Measurements from ENCODE around the gene EPHA8.

EPHA8 gene

GRCh38 chr1:22625262-22625925 lies 62.1 kb downstream of the EPHA8 start:
- no peak for DNase-seq

GRCh38 chr1:22626237-22627157 lies 63.2 kb downstream of the EPHA8 start:
- no peak for DNase-seq

DNA sequence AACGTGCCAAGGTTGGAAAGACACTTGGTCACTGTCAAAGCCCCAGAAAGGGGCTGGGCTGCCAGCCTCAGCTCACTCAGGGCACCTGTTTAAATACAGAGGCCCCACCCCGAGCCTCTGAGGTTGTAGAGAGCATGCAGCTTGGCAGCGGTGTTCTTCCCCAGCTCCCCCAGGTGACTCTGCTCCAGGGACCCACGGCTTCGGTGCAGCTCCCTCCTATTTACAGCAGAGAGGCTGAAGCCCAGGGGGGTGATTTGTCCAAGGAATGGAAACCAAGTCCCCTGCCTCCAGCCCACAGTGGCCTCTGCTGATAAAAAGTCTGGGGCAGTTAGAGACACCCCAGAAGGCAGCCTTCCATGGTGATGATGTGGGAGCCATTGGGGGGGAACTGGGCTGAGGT lies 64.0 kb downstream of the EPHA8 start:
- no peak for DNase-seq

DNA sequence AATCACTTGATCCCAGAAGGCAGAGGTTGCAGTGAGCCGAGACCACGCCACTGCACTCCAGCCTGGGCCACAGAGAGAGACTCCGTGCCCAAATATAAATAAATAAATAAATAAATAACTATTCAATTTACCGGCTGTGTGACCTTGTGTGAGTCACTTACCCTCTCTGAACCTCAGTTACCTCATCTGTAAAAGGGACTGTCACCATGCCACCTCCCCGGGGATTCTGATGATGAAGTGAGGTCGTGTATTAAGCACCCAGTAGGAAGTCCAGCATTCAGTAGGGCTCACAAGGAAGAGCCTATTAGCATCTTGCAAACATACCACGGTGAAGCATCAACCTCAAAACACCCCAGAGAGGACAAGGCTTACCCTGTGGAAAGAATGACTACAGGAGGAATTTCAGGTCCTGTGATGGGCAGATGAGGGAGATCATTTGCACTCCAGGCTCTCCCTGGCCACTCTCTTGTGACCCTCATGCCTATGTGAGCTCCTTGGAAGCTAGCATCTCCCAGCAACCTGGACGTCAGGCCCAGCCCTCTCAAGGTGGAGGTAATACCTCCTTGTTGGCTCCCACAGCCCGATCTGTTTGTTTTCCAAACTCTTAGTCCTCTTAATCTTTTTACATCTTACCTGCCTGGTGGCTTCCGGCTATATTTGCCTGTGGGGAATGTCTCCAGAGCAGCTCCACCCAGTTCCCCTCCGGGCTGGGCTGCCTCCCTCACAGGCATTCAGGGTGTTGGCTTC lies 65.6 kb downstream of the EPHA8 start:
- DNase-seq, result no peak

DNA sequence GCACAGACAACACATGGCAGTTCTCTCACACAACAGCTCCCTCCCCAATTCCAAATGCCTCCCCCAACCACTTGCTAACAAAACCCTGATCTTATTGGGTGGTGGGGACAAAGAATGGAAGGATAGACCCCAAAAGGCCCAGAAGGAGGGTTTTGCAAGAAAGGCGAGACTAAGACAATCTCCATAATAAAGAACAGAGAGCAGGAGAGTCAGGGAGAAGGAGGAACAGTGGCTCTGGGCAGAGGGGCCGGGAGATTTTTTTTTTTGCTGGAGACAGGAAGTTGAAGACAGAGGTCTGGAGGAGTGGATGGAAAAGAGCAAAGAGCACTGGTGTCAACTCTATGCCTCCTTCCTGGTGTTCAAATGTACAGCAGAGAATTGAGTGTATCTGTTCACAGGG lies 66.6 kb downstream of the EPHA8 start:
- no peak for DNase-seq

DNA sequence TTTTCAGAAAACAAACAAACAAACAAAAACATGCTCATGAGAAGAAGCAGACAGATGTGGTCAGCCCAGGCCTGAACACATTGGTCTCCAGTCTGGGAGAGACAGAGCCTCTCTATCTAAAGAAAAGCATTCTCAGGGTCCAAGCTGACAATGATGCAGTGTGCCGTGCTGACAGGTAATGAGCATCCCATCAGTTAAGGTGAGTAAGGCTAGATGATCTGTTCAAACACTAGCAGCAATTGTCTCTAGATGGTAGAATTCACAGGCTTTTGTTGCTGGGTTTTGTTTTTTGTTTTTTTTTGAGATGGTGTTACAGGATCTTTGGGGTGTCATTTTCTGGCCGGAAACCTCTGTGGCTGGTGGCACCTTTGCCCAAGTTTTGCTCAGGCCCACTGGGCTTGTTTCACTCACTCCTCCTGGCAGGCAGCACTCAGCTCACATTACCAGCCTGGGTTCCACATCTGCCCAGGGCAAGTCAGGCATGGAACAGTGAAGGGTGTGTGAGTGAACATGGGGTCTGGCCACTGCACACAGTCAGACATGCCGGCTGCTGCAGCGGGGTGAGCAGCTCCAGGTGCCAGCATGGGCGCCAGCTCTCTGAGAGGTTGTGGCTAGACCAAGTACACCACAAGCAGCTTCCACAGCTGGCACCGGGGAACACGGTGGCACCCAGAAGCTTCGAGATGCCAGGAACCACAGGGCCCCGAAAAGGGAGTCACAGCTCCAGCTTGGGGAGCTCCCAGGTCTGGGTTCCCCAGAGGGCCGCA lies 70.6 kb downstream of the EPHA8 start:
- no peak for DNase-seq

GRCh38 chr1:22635436-22635835 lies 72.1 kb downstream of the EPHA8 start:
- DNase-seq, result no peak

DNA sequence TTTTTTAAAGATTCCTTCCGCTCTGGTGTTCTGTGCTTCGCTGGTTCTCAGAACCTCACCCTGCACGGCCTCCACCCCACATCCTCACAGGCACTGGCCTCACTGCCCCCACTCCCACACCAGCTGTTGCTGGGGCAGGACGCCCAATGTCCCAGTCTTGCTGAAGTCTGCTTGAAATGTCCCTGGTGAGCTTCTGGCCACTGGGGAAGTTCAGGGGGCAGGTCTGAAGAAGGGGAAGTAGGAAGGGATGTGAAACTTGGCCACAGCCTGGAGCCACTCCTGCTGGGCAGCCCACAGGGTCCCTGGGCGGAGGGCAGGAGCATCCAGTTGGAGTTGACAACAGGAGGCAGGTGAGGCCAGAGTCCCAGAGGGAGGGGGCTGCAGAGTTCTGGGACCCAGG lies 73.1 kb downstream of the EPHA8 start, which contains the start of gene C1QA:
Gene C1QA, plus strand, starts transcription at position 276 of the 400 bp plus-strand sequence. CDS start 989 bp downstream, outside the sequence.
- DNase-seq, result no peak

DNA sequence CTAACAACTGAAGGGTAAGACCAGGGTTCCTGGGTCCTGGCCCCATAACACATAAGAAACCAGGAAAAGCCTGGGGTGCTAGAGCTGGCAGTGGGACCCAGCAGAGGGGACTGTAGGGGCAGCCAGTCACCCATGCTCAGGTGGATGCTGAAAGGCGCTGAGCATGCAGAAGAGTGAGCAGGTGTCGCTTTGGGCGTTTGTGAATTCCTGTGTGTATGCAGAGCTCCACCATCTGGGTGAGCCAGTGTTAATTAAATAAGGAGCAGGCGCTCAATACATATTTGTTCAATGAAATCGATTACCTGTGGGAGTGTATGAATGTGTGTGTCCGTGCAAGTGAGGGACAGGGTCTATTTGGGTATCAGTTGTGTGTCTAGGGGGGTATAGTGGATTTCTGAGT lies 73.6 kb downstream of the EPHA8 start:
- peak; percentile 33 for DNase-seq

- DNase-seq, result no peak
Observed at GRCh38 chr1:22637907-22638445, 74.7 kb downstream of the EPHA8 start.

DNA sequence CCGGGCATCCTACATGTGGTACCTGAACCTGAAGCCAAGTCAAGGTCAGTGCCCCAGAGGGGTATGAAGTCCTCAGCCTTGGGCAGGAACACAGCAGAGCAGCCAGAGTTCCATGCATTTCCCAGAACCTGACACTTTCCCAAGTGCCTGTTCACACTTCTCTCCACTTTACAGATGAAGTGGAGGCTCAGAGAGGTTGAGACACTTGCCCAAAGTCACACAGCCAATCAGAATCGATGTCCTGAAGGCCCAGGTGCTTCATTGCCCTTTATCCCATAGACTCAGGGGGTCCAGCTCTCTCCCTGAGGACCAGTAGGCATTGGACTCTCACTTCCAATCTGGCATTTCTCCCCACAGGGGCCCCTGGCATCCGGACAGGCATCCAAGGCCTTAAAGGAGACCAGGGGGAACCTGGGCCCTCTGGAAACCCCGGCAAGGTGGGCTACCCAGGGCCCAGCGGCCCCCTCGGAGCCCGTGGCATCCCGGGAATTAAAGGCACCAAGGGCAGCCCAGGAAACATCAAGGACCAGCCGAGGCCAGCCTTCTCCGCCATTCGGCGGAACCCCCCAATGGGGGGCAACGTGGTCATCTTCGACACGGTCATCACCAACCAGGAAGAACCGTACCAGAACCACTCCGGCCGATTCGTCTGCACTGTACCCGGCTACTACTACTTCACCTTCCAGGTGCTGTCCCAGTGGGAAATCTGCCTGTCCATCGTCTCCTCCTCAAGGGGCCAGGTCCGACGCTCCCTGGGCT lies 75.4 kb downstream of the EPHA8 start:
- no peak for DNase-seq

- no peak for DNase-seq
Observed at GRCh38 chr1:22639286-22639685, 76.0 kb downstream of the EPHA8 start.

DNA sequence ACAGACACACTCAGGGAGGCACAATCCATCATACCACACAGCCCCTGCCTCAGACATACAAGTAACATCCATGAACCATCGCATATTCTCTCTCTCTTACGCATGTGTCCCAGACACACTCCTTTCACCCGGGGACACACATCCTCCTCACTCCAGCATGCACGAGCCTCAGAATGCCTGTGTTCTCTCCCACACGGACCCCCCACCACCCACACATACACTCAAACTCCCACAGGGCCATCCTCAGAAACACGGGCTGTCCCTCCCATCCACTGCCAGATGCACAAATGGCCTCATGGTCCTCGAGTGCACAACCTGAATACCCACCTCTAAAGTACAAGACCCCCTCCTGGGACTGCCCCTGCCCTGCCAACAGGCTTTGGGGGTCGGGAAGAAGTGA lies 78.0 kb downstream of the EPHA8 start:
- DNase-seq, result no peak

DNA sequence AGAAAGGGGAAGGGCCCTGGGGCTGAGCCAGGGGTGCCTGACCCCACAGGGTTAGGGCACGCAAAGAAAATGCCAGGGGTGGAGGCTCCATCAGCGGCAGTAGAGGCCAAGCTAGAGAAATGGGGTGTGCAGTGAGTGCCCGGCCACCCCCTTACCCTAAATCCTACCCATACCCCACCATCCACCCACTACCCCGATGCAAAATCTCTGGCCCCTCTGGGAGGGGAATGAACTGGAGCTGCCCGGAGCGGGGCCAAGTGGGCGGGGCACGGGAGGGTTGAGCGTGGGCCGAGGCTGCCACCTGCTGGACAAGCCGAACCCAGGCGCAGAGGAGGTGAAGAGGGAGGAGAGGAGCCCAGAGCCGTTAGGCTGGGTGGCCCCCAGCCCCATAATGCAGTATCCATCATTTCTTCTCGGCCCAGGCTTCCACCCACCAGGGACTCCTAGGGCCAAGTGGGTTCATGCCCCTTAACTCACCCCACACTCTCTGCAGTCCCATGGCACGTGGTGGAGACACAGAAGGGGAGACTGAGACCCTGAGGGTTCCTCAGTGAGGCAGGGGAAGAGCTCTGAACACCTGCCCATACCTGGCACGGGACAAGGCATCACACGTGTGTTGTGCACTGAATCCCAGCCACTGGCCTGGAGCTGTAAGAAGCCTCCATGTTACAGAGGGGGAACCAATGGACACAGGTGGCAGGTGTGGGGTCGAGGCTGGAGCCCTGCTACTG lies 78.8 kb downstream of the EPHA8 start:
- peak; percentile 56 for DNase-seq

- DNase-seq, result no peak
Observed at GRCh38 chr1:22643381-22643780, 80.1 kb downstream of the EPHA8 start, which contains the start of gene C1QC. Gene C1QC (plus strand): TSS chr1:22643633. CDS start chr1:22644024, 391 bp downstream.

GRCh38 chr1:22643928-22644327 lies 80.6 kb downstream of the EPHA8 start:
- DNase-seq, result no peak

- DNase-seq, result no peak
Observed at GRCh38 chr1:22645931-22646330, 82.6 kb downstream of the EPHA8 start.

DNA sequence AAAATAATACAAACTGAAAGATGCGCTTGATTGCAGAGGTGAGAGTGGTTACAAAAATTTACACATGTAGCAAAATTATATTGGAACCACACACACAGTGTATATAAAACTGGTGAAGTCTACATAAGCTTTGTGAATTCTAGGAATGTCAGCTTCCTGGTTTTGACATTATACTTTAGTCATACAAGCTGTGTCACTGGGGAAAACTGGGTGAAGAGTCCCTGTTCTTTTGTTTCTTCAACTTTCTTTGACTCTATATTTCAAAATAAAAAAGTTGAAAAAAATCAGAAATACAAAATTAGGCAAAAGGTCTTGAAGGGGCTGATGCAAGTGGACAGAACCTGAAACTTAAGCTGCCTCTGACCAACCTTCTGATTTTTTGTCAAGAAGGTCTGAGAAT lies 83.1 kb downstream of the EPHA8 start:
- no peak for DNase-seq

DNA sequence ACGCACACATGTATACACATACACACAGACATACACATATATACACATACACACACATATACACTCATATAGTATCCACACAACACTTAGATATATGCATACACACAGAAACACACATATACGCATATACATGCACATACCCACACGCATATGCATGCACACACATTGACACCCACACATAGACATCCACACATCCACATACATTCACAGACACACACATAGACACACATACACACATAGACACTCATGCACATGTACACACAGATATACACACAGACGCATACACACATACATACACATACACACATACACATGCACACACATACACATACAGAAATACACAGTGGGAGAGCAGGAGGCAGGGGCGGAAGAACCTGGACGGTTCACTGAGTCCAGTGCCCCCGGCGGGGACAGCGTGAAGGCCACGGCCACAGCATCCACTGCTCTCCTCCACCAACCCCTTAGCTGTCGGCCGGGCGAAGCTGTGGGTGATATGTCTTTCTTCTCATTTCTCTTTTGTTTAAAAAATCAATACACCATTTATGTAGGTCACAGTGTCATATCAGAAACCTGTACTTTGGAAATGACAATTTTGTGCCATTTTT lies 86.9 kb downstream of the EPHA8 start:
- DNase-seq, result no peak

Data from DMS79 treated with DMSO at 0.1 percent for 48 hours (cell line).